ENCODE measurements around the gene HIGD1B.

The HIGD1B gene

DNA sequence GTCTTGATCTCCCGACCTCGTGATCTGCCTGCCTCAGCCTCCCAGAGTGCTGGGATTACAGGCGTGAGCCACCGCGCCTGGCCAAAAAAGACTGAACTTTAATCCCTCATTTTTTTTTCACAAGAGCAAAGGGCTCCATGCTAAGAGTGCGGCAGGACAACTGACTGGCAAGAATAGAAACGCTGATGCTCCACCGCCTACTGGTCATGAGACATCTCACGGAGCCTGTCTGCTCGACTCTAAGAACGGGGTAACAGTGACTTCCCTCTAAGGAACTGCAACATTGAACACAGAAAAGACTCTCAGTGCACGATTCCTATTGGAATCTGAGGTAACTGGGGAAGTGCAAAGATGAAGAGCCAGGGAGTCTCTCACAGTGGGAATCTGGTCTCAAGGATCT, 23.9 kb downstream of the HIGD1B start:
- Histone ChIP-seq H3K4me3 (no peak overlapping the region), H3K27ac (no peak overlapping the region)

- Histone ChIP-seq H3K4me3 (no peak overlapping the region), H3K27ac (no peak overlapping the region)
These were observed 24.6 kb downstream of the HIGD1B start for GRCh38 chr17:44872131-44872768.

- Histone ChIP-seq H3K27ac (no peak overlapping the region), H3K4me3 (no peak overlapping the region)
These were observed 28.1 kb downstream of the HIGD1B start for GRCh38 chr17:44875761-44876160.

- Histone ChIP-seq H3K27ac (no peak overlapping the region), H3K4me3 (no peak overlapping the region)
These were observed 29.4 kb downstream of the HIGD1B start for GRCh38 chr17:44877121-44877520.

DNA sequence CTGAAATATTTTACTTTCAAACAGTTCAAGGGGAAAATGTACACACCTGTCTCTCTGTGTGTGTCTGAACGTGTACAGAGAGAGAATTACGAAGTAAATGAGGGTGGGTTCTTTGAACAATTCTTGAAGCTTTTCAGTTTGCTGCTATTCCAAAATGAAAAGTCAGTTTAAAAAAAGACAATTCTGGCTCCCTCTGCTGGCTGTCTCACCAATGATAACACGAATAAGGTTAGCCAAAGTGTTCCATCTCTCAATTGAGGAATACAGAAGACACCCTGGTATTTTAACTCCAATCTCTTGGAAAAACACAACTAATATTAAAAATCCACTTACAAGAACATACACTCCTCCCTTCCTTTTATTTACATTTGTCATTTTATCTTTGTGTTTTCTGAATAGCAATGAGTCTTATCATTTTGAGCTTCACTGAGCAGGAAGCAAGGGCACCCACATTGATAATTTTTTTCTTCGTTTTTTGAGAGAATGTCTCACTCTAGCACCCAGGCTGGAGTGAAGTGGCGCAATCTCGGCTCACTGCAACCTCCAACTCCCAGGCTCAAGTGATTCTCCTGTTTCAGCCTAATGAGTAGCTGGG, 31.0 kb downstream of the HIGD1B start:
- H3K4me3 ChIP-seq, result no peak overlapping the region
- no peak overlapping the region for H3K27ac ChIP-seq

DNA sequence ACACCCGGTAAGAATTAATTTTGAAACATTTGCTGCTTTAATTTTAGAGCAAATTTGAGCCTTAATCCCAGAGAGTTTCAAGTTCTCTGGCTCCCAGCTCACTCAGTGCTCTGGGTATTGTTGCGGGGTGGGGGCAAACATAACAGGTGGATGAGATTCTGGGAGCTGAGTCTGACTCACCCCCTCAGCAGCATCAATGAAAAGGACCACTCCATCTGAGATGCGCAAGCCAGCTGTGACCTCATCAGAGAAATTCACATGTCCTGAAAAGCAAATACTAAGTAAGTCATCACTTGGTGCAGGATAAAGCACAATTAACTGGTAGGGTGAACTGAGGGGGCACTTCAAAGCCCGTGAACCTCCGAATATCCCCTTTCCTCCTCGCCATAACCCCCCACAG, 31.7 kb downstream of the HIGD1B start:
- Histone ChIP-seq H3K27ac (no peak overlapping the region), H3K4me3 (no peak overlapping the region)

- Histone ChIP-seq H3K27ac (no peak overlapping the region), H3K4me3 (no peak overlapping the region)
These were observed 32.4 kb downstream of the HIGD1B start for GRCh38 chr17:44880062-44880461.

- Histone ChIP-seq H3K4me3 (no peak overlapping the region), H3K27ac (no peak overlapping the region)
These were observed 33.5 kb downstream of the HIGD1B start for GRCh38 chr17:44881145-44881544.

- no peak overlapping the region for H3K27ac ChIP-seq
- no peak overlapping the region for H3K4me3 ChIP-seq
These were observed 37.3 kb downstream of the HIGD1B start for GRCh38 chr17:44884941-44885340.

DNA sequence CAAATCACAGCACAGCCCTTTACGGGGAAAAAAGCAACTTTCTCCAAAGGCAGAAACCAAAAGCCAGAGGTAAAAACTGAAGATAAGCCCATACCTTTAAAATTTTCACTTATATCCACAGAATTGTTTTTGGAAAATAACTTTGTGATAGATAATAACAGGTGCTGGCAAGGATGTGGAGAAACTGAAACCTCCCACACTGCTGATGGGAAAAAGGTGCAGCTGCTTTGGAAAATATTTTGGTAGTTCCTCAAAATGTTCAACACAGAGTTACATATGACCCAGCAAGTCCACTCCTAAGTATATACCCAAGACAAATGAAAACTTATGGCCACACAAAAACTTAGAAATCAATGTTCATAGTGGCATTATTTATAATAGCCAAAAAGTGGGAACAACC, 39.3 kb downstream of the HIGD1B start:
- Histone ChIP-seq H3K27ac (no peak overlapping the region), H3K4me3 (no peak overlapping the region)

GRCh38 chr17:44887971-44888954, 40.6 kb downstream of the HIGD1B start:
- no peak overlapping the region for H3K27ac ChIP-seq
- H3K4me3 ChIP-seq, result no peak overlapping the region

DNA sequence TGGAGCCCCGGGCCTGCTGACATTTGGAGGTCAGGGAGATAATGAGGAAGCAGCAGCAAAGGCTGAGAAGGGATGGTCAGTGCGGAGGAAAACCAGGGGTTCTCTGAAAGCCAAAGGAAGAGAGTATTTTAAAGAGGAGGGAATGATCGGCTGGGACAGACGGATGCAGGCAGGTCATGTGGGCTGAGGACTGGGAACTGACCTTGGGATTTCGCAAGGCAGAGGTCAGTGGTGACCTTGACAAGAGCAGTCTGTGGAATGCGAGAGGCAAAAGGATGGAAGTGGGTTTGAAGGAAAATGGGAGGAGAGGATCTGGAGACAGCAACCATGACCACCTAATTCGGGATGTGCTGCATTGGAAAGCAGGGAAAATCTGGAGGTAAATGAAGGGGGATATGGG, 41.3 kb downstream of the HIGD1B start:
- Histone ChIP-seq H3K27ac (no peak overlapping the region), H3K4me3 (no peak overlapping the region)

GRCh38 chr17:44892250-44892649, 44.6 kb downstream of the HIGD1B start:
- Histone ChIP-seq H3K27ac (no peak overlapping the region), H3K4me3 (no peak overlapping the region)

DNA sequence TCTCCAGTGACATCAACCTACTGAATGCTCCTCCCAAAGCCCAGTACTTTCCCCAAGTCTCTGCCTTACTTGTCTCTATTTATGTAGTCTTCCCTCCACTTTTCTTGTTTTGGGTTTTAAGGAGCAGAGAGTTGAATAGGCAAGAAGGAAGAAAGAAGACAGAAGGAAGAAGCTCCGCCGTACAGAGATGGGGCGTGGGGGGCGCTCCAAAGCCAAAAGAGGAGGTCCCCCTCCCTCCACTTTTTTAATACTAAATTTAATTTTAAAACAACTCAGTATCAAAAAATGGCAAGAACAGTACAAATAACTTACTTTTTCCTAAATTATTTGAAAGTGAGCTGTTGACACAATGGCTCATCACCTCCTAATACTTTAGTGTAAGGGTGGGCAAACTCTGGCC, 47.0 kb downstream of the HIGD1B start:
- no peak overlapping the region for H3K27ac ChIP-seq
- no peak overlapping the region for H3K4me3 ChIP-seq

- peak overlapping the region in 20 of 21 experiments; percentile 93 to 100 (median 98) for H3K27ac ChIP-seq
- H3K4me3 ChIP-seq, result peak overlapping the region; percentile 53 to 86 (median 62)
These were observed 51.0 kb downstream of the HIGD1B start for GRCh38 chr17:44898768-44899073.

GRCh38 chr17:44899074-44899782, 51.5 kb downstream of the HIGD1B start, which contains the start of gene EFTUD2:
EFTUD2 (minus strand) TSS chr17:44899445; CDS start chr17:44894521, 4,924 bp downstream.
- peak within 1 kb of the TSS; percentile 53 to 86 (median 62) for H3K4me3 ChIP-seq

More at GRCh38 chr17:44899074-44899782, 51.5 kb downstream of the HIGD1B start, which contains the start of gene EFTUD2:
- peak within 1 kb of the TSS; percentile 92 to 100 (median 97) for H3K27ac ChIP-seq
